ENCODE results near the gene UBE2B. TPM values are rescaled to one million over a fixed set of nuclear protein-coding genes. Genes with fewer than 3 reads are reported as not detected.

The UBE2B gene
- total RNA-seq, 2 donors from 2014 or later, result 54.5 to 62.0 TPM

- Histone ChIP-seq H3K9me3 (ENCODE audit: control insufficient read depth, low read length) (peaks cover 8% of the 10 kb centered on the region), H3K4me1 (ENCODE audit: control insufficient read depth, insufficient read depth, low read length) (no peaks in the 10 kb centered on the region), H3K4me3 (ENCODE audit: low read length) (no peak overlapping the region), H3K9ac (ENCODE audit: extremely low read depth, low read length, poor library complexity, severe bottlenecking) (no peak overlapping the region), H3K27ac (ENCODE audit: low read depth, low read length) (no peak overlapping the region), H3K36me3 (ENCODE audit: control insufficient read depth, insufficient read depth, low read length) (no peaks in the 10 kb centered on the region), H3K27me3 (ENCODE audit: control insufficient read depth, insufficient read depth, low read length, poor library complexity, severe bottlenecking) (no peaks in the 10 kb centered on the region)
- Mint-ChIP-seq H3K4me3 (no peak overlapping the region), H3K9me3 (peaks cover 6% of the 10 kb centered on the region), H3K4me1 (peaks cover 8% of the 10 kb centered on the region), H3K27me3 (ENCODE audit: insufficient read depth) (no peaks in the 10 kb centered on the region), H3K27ac (no peak overlapping the region), H3K36me3 (ENCODE audit: low read depth) (no peaks in the 10 kb centered on the region)
- TF ChIP-seq CTCF (conservative IDR thresholded peaks at IDR 0.05), result no peak
- WGBS, 2 experiments (ENCODE audit: insufficient coverage in 1 of 2, insufficient read length in 1 of 2), result 80 to 97% methylated on average over 1 to 2 of the region's 2 CpGs
- DNase-seq, result no peak
These were observed 52.0 kb downstream of the UBE2B start for GRCh38 chr5:134423376-134423775.

GRCh38 chr5:134426361-134426760 lies 55.0 kb downstream of the UBE2B start:
- Histone ChIP-seq H3K27me3 (ENCODE audit: control insufficient read depth, insufficient read depth, low read length, poor library complexity, severe bottlenecking) (no peaks in the 10 kb centered on the region), H3K4me1 (ENCODE audit: control insufficient read depth, insufficient read depth, low read length) (no peaks in the 10 kb centered on the region), H3K9me3 (ENCODE audit: control insufficient read depth, low read length) (no peaks in the 10 kb centered on the region), H3K9ac (ENCODE audit: extremely low read depth, low read length, poor library complexity, severe bottlenecking) (no peak overlapping the region), H3K36me3 (ENCODE audit: control insufficient read depth, insufficient read depth, low read length) (no peaks in the 10 kb centered on the region), H3K4me3 (ENCODE audit: low read length) (no peak overlapping the region), H3K27ac (ENCODE audit: low read depth, low read length) (no peak overlapping the region)
- DNase-seq, result no peak
- H3K4me3 Mint-ChIP-seq, result no peak overlapping the region
- H3K4me1 Mint-ChIP-seq, result peaks cover 22% of the 10 kb centered on the region
- 89 to 90% methylated on average over 3 to 7 of the region's 7 CpGs for WGBS, 2 experiments (ENCODE audit: insufficient coverage in 1 of 2, insufficient read length in 1 of 2)
- no peak for TF ChIP-seq CTCF (conservative IDR thresholded peaks at IDR 0.05)
- H3K27ac Mint-ChIP-seq, result no peak overlapping the region
- no peaks in the 10 kb centered on the region for H3K36me3 Mint-ChIP-seq (ENCODE audit: low read depth)
- H3K27me3 Mint-ChIP-seq (ENCODE audit: insufficient read depth), result no peaks in the 10 kb centered on the region
- no peaks in the 10 kb centered on the region for H3K9me3 Mint-ChIP-seq

GRCh38 chr5:134427540-134428041 lies 56.2 kb downstream of the UBE2B start:
- WGBS, 2 experiments (ENCODE audit: insufficient coverage in 1 of 2, insufficient read length in 1 of 2), result 55 to 59% methylated on average over 7 to 9 of the region's 9 CpGs
- H3K27ac Mint-ChIP-seq, result peak overlapping the region; percentile 91
- no peaks in the 10 kb centered on the region for H3K27me3 ChIP-seq (ENCODE audit: control insufficient read depth, insufficient read depth, low read length, poor library complexity, severe bottlenecking)

More at GRCh38 chr5:134427540-134428041, 56.2 kb downstream of the UBE2B start:
- Mint-ChIP-seq H3K36me3 (ENCODE audit: low read depth) (no peaks in the 10 kb centered on the region), H3K27me3 (ENCODE audit: insufficient read depth) (no peaks in the 10 kb centered on the region), H3K9me3 (no peaks in the 10 kb centered on the region), H3K4me1 (peaks cover 24% of the 10 kb centered on the region), H3K4me3 (peak overlapping the region; percentile 40)
- Histone ChIP-seq H3K4me3 (ENCODE audit: low read length) (no peak overlapping the region), H3K27ac (ENCODE audit: low read depth, low read length) (no peak overlapping the region), H3K36me3 (ENCODE audit: control insufficient read depth, insufficient read depth, low read length) (no peaks in the 10 kb centered on the region), H3K4me1 (ENCODE audit: control insufficient read depth, insufficient read depth, low read length) (no peaks in the 10 kb centered on the region), H3K9me3 (ENCODE audit: control insufficient read depth, low read length) (no peaks in the 10 kb centered on the region), H3K9ac (ENCODE audit: extremely low read depth, low read length, poor library complexity, severe bottlenecking) (no peak overlapping the region)
- DNase-seq, result peak; percentile 81
- TF ChIP-seq CTCF (conservative IDR thresholded peaks at IDR 0.05), result no peak
